Naive thymus-derived CD8-positive, alpha-beta T cell (primary cell): Measurements from ENCODE around the gene CD7. TPM values are rescaled to one million over a fixed set of nuclear protein-coding genes. Genes with fewer than 3 reads are reported as not detected.

ENCODE experiments used
- ATAC-seq, 2 donors: fragments of 150-1000 bp; cut with Tn5 transposase in 1 of 2; sonication (Bioruptor Pico), chemical (Tn5 transposase) in 1 of 2; 1 replicate in 1 of 2; 2 replicates in 1 of 2; pipeline ENCODE4 v1.10.0; 2021; ENCODE audit warnings: mild to moderate bottlenecking in 2 of 2, moderate library complexity in 2 of 2
- POLR2A ChIA-PET: fragments of 350-600 bp; sonication (Branson Sonifier 250); formaldehyde crosslinking; loops from one replicate; lab custom pipeline; 2021; ENCODE audit warnings: antibody characterized with exemption; lab: Charles Lee
- DNase-seq, 10 donors: peaks; one replicate each; pipeline versions ENCODE4 v3.0.0 to v3.0.0-alpha.2; 2020 to 2022
- H3K27ac Mint-ChIP-seq, 10 donors: one replicate each; pipeline ENCODE4 v1.8.0; 2020 to 2022; ENCODE audit warnings: mild to moderate bottlenecking in 10 of 10, mixed read lengths in 10 of 10, moderate library complexity in 4 of 10, inconsistent platforms in 1 of 10
- H3K27me3 Mint-ChIP-seq, 5 donors: one replicate each; pipeline ENCODE4 v1.8.0; 2021 to 2022; ENCODE audit warnings: mixed read lengths in 5 of 5
- H3K36me3 Mint-ChIP-seq, 3 donors: one replicate each; pipeline ENCODE4 v1.8.0; 2020 to 2022; ENCODE audit warnings: mixed read lengths in 3 of 3, mild to moderate bottlenecking in 2 of 3, inconsistent platforms in 1 of 3
- H3K4me1 Mint-ChIP-seq, 4 donors: one replicate each; pipeline ENCODE4 v1.8.0; 2021 to 2022; ENCODE audit warnings: mixed read lengths in 4 of 4
- H3K4me3 Mint-ChIP-seq, 10 donors: one replicate each; pipeline ENCODE4 v1.8.0; 2020 to 2022; ENCODE audit warnings: mild to moderate bottlenecking in 10 of 10, mixed read lengths in 10 of 10, moderate library complexity in 6 of 10, inconsistent platforms in 1 of 10
- H3K9me3 Mint-ChIP-seq, 9 donors: one replicate each; pipeline ENCODE4 v1.8.0; 2020 to 2022; ENCODE audit warnings: mixed read lengths in 9 of 9, mild to moderate bottlenecking in 3 of 9, inconsistent platforms in 1 of 9, moderate library complexity in 1 of 9
- polyA plus RNA-seq, 3 donors: library from polyadenylated mRNA; unstranded; fragments of 300-500 nt; fragmentation: Illumina TruSeq; gene quantifications; one replicate each; pipeline ENCODE4 v1.2.3, GENCODE V29; 2021
- total RNA-seq, 8 experiments: library from RNA in 2 of 8; stranded (reverse) in 2 of 8; gene quantifications; one replicate each; pipeline ENCODE4 v1.2.3 and lab custom pipeline; 2021 to 2026

CD7 gene
- total and polyA plus RNA-seq, 5 experiments from 2014 or later, result 66.9 to 233 (median 166) TPM

- no peaks in the 10 kb centered on the region for H3K27me3 Mint-ChIP-seq
- peaks cover 3 to 21% (median 12%) of the 10 kb centered on the region in 4 donors for H3K4me1 Mint-ChIP-seq
- POLR2A ChIA-PET, result interaction anchor here (0.8 to 3.0 kb wide), 4 partner anchors 20 to 117 kb away, joined by 3 to 38 read pairs (median 8); no protein-coding TSS in a partner anchor
- H3K4me3 Mint-ChIP-seq, result no peak overlapping the region
- H3K27ac Mint-ChIP-seq, result peak overlapping the region in 4 of 10 donors; percentile 19 to 71 (median 56)
- peak in 1 of 10 donors; percentile 59 for DNase-seq
- H3K9me3 Mint-ChIP-seq, result no peaks in the 10 kb centered on the region
- H3K36me3 Mint-ChIP-seq, result no peaks in the 10 kb centered on the region
- ATAC-seq, result no peak
These were observed 5.4 kb upstream of the CD7 start for GRCh38 chr17:82322526-82323453.

- Mint-ChIP-seq H3K4me1 (peaks cover 6 to 21% (median 13%) of the 10 kb centered on the region in 4 donors), H3K36me3 (no peaks in the 10 kb centered on the region), H3K27ac (peak overlapping the region; percentile 19 to 93 (median 66)), H3K9me3 (no peaks in the 10 kb centered on the region), H3K27me3 (no peaks in the 10 kb centered on the region), H3K4me3 (peak overlapping the region in 7 of 10 donors; percentile 22 to 74 (median 42))
- DNase-seq (no peak), ATAC-seq (no peak)
- POLR2A ChIA-PET, result interaction anchor here (0.7 to 3.0 kb wide), 4 partner anchors 19 to 474 kb away, joined by 3 to 38 read pairs (median 7); no protein-coding TSS in a partner anchor
These were observed 4.6 kb upstream of the CD7 start for GRCh38 chr17:82321947-82322466.

GRCh38 chr17:82320956-82321927, 3.8 kb upstream of the CD7 start:
- Mint-ChIP-seq H3K9me3 (no peaks in the 10 kb centered on the region), H3K4me3 (peak overlapping the region; percentile 63 to 86 (median 80)), H3K4me1 (peaks cover 6 to 21% (median 14%) of the 10 kb centered on the region in 4 donors), H3K27ac (peak overlapping the region; percentile 49 to 97 (median 90)), H3K27me3 (no peaks in the 10 kb centered on the region), H3K36me3 (no peaks in the 10 kb centered on the region)
- POLR2A ChIA-PET, result interaction anchor here (0.7 to 3.0 kb wide), 8 partner anchors 12 to 473 kb away, joined by 3 to 38 read pairs (median 4); no protein-coding TSS in a partner anchor
- peak; percentile 55 to 62 for ATAC-seq
- DNase-seq, result peak; percentile 54 to 92 (median 82)

GRCh38 chr17:82320140-82320840, 2.9 kb upstream of the CD7 start:
- peaks cover 12 to 24% (median 22%) of the 10 kb centered on the region in 4 donors for H3K4me1 Mint-ChIP-seq
- H3K27ac Mint-ChIP-seq, result peak overlapping the region in 8 of 10 donors; percentile 13 to 91 (median 68)
- peaks cover 0 to 2% (median 0%) of the 10 kb centered on the region in 5 donors for H3K27me3 Mint-ChIP-seq
- H3K36me3 Mint-ChIP-seq, result peaks cover 0 to 7% (median 2%) of the 10 kb centered on the region in 3 donors
- DNase-seq (peak in 1 of 10 donors; percentile 55), ATAC-seq (no peak)
- POLR2A ChIA-PET, result interaction anchor here (0.7 to 2.9 kb wide), 6 partner anchors 11 to 290 kb away, joined by 3 to 38 read pairs (median 4); no protein-coding TSS in a partner anchor
- peak overlapping the region in 6 of 10 donors; percentile 25 to 78 (median 36) for H3K4me3 Mint-ChIP-seq
- no peaks in the 10 kb centered on the region for H3K9me3 Mint-ChIP-seq

GRCh38 chr17:82319619-82320062, 2.2 kb upstream of the CD7 start:
- DNase-seq, result peak in 1 of 10 donors; percentile 60
- Mint-ChIP-seq H3K4me1 (peaks cover 12 to 24% (median 23%) of the 10 kb centered on the region in 4 donors), H3K36me3 (peaks cover 0 to 9% (median 2%) of the 10 kb centered on the region in 3 donors), H3K4me3 (peak overlapping the region in 3 of 10 donors; percentile 31 to 39 (median 31)), H3K9me3 (no peaks in the 10 kb centered on the region), H3K27me3 (peaks cover 0 to 2% (median 0%) of the 10 kb centered on the region in 5 donors), H3K27ac (peak overlapping the region in 2 of 10 donors; percentile 12 to 85)
- no peak for ATAC-seq
- POLR2A ChIA-PET, result interaction anchor here (0.7 to 1.0 kb wide), 2 partner anchors 19 to 289 kb away, joined by 3 read pairs; no protein-coding TSS in a partner anchor

GRCh38 chr17:82318772-82319606, 1.6 kb upstream of the CD7 start:
- H3K4me3 Mint-ChIP-seq, result no peak overlapping the region
- no peak for ATAC-seq
- H3K36me3 Mint-ChIP-seq, result peaks cover 0 to 15% (median 2%) of the 10 kb centered on the region in 3 donors
- no peaks in the 10 kb centered on the region for H3K9me3 Mint-ChIP-seq
- DNase-seq, result peak in 1 of 10 donors; percentile 61
- peaks cover 14 to 31% (median 29%) of the 10 kb centered on the region in 4 donors for H3K4me1 Mint-ChIP-seq
- POLR2A ChIA-PET, result interaction anchor here (1.0 kb wide), 1 partner anchor 18 kb away, joined by 3 read pairs; no protein-coding TSS in a partner anchor
- H3K27me3 Mint-ChIP-seq, result peaks cover 0 to 2% (median 0%) of the 10 kb centered on the region in 5 donors
- no peak overlapping the region for H3K27ac Mint-ChIP-seq

- POLR2A ChIA-PET, result interaction anchor here (1.1 to 11.5 kb wide), 8 partner anchors 8 to 288 kb away, joined by 3 to 344 read pairs (median 8); no protein-coding TSS in a partner anchor
- DNase-seq, result no peak
- peaks cover 18 to 39% (median 34%) of the 10 kb centered on the region in 4 donors for H3K4me1 Mint-ChIP-seq
- no peaks in the 10 kb centered on the region for H3K9me3 Mint-ChIP-seq
- no peak for ATAC-seq
- H3K4me3 Mint-ChIP-seq, result no peak overlapping the region
- H3K36me3 Mint-ChIP-seq, result peaks cover 0 to 24% (median 5%) of the 10 kb centered on the region in 3 donors
- peaks cover 0 to 2% (median 0%) of the 10 kb centered on the region in 5 donors for H3K27me3 Mint-ChIP-seq
- H3K27ac Mint-ChIP-seq, result no peak overlapping the region
These were observed 726 bp upstream of the CD7 start for GRCh38 chr17:82318169-82318498.

- H3K36me3 Mint-ChIP-seq, result peaks cover 0 to 24% (median 5%) of the 10 kb centered on the region in 3 donors
- peaks cover 18 to 35% (median 30%) of the 10 kb centered on the region in 4 donors for H3K4me1 Mint-ChIP-seq
- H3K4me3 Mint-ChIP-seq, result peak overlapping the region in 6 of 10 donors; percentile 90 to 98 (median 98)
- no peaks in the 10 kb centered on the region for H3K9me3 Mint-ChIP-seq
- peaks cover 0 to 2% (median 0%) of the 10 kb centered on the region in 5 donors for H3K27me3 Mint-ChIP-seq
- DNase-seq (peak in 2 of 10 donors; percentile 21 to 67), ATAC-seq (peak; percentile 24 to 28)
- POLR2A ChIA-PET, result interaction anchor here (0.6 to 11.5 kb wide), 17 partner anchors 10 to 287 kb away, joined by 3 to 344 read pairs (median 6); partner anchors contain the start of genes CSNK1D and SLC16A3
- peak overlapping the region in 6 of 10 donors; percentile 87 to 98 (median 94) for H3K27ac Mint-ChIP-seq
These were observed 586 bp downstream of the CD7 start for GRCh38 chr17:82316651-82317393.

- Mint-ChIP-seq H3K9me3 (no peaks in the 10 kb centered on the region), H3K4me1 (peaks cover 15 to 29% (median 26%) of the 10 kb centered on the region in 4 donors), H3K27me3 (peaks cover 0 to 2% (median 0%) of the 10 kb centered on the region in 5 donors), H3K4me3 (peak overlapping the region in 6 of 10 donors; percentile 90 to 98 (median 98)), H3K36me3 (peaks cover 0 to 24% (median 5%) of the 10 kb centered on the region in 3 donors), H3K27ac (peak overlapping the region in 6 of 10 donors; percentile 92 to 98 (median 94))
- ATAC-seq (peak; percentile 59 to 60), DNase-seq (peak; percentile 44 to 83 (median 64))
- POLR2A ChIA-PET, result interaction anchor here (1.3 to 11.5 kb wide), 5 partner anchors 14 to 87 kb away, joined by 3 to 344 read pairs (median 9); partner anchors contain the start of genes CSNK1D and SLC16A3
These were observed 1.6 kb downstream of the CD7 start for GRCh38 chr17:82315703-82316358.
